GM21529 (cell line): ENCODE data around the gene CSTB.
"Not testable (repeated sequence)": the region's sequence is repeated elsewhere in the genome, so short reads cannot be mapped to it uniquely, and the experiment has no call there.

ENCODE experiments used
- ATAC-seq: cut with Tn5 transposase; IDR thresholded peaks from one replicate; pipeline ENCODE4 v1.9.1; 2021; ENCODE audit not compliant: unreplicated experiment

The CSTB gene, protein sequence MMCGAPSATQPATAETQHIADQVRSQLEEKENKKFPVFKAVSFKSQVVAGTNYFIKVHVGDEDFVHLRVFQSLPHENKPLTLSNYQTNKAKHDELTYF

DNA sequence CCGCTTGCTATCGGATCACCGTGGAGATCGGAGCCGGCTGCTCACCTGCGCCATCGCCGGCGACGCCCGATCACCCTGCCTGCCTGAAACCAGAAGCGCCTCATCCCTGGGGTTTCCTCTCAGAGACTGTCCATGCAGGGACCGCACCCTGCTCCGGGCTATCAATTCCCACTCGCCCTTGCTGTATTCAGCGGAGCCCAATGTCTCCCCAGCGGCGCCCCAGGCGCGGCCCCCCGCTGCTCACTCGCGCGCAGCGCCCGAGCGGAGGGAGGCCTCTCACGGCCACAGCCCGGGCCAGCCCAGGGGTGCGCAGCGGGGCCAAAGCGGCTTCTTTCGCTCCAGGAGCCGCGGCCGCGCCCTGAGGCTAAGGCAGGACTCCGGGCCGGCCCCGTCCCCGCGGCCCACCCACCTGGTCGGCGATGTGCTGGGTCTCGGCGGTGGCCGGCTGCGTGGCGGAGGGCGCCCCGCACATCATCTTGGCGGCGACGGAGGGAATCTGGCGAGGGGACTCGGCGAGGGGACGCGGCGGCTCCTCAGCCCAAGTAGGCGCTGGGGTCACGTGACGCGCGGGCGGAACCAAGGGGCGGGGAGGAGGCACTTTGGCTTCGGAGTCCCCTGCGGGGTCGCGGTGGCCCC is at the start of gene CSTB:
CSTB (minus strand) TSS at position 514 of the 636 bp plus-strand sequence; CDS start at position 475, 39 bp downstream.
- peak; percentile 59 for ATAC-seq

DNA sequence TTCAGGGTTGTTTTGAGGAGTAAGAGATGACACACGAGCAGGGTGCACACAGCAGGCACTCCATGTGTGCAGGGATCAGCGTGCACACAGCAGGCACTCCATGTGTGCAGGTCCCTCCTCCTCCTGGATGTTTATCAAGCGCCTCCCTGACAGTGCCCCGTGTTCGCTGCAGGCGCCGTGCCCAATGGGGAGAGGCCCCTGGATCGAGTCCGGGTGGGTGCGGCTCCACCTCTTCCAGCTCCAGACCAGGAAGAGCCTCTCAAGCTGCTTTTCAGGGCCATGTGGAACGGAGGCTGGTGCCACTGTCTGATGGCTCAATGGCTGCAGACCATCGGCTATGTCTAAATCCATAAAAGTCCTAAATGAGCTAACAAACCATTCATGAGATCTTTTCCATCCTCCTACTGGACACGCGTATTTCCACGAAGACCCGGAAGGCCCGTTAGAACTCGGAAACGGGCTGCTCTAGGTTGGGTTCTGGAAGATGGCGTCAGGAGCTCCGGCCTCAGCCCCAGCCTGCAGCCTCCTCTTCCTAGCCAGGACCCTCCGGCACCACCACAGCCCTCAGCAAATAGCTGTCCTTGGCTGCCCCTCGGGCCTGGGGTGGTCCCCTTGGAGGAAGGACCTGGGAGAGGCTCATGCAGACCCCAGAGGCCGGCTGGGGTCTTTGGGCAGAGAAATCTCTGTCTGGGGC is 49.3 kb upstream of the CSTB start:
- ATAC-seq = no peak

GRCh38 chr21:43824333-43825241 is 48.5 kb upstream of the CSTB start:
- ATAC-seq = no peak

- not testable (repeated sequence) for ATAC-seq
Measured at GRCh38 chr21:43822741-43823140, 46.6 kb upstream of the CSTB start.

DNA sequence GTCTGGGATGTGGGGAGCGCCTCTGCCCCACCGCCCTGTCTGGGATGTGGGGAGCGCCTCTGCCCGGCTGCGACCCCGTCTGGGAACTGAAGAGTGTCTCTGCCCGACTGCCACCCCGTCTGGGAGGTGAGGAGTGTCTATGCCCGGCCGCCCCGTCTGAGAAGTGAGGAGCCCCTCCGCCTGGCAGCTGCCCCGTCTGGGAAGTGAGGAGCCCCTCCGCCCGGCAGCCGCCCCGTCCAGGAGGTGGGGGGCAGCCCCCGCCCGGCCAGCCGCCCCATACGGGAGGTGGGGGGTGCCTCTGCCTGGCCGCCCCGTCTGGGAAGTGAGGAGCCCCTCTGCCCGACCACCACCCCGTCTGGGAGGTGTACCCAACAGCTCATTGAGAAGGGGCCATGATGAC is 46.1 kb upstream of the CSTB start:
- not testable (repeated sequence) for ATAC-seq

GRCh38 chr21:43820466-43820865 is 44.4 kb upstream of the CSTB start:
- no peak for ATAC-seq

GRCh38 chr21:43819511-43820405 is 43.6 kb upstream of the CSTB start:
- no peak for ATAC-seq

DNA sequence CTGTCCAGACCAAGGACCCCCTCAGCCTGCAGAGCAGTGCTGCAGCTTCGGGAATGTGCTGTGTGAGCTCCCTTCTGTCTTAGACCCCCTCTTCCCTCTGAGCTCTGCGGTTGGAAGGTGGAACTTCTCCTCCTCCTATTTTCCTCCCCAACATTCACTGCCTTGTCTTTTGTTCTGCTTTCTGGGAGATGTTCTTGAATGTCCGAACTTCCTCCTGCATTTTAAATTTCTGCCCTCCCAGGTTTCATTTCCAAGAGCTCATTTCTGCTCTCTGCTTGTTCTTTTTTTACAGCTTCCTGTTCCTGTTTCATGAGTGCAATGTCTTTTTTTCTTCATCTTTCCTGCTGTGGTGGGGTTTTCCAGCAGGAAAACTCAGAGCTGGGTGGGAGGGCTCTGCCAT is 42.6 kb upstream of the CSTB start:
- no peak for ATAC-seq

DNA sequence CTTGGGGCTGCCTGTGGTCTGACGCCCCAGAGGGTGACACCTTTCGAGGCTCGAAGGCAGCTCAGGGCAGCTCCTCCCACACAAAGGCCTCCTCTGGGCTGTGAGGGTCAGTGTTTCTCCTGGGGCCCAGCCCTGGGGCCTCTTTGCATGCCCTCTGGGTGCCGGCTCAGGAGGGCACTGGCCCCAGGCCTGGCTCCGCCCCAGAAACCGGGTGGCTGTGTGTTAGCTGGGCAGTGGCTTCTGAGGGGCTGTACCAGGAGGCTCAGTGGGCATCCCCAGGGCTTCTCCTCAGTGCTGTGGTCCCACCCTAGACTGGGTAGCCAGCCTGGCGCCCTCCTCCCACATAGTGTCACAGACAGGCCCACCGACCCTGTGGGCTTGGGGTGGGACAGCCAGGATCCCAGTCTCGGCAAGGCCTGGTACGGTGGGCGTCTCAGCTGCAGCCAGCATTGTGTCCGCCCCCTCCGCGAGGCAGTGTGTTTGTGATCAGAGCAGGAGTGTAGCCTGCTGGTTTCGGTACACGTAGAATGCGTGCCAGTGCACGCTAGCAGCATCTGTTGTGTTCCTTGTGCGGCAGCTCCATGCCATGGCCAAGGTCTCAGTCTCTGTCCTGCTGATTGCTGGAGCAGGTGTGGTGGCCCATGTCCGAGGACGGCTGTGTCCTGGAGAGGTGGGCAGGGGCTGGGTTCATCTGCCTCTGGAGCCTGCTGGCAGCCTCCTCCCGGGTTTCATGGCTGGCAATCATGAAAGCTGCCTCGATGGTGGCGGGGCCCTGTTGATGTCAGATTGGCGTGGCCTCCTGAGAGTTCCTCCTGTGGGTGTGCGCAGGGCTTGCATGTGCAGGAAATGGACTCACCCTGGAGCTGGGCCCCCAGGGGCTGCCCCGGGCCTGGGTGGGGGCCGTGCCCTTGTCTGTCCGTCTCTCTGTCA is 41.3 kb upstream of the CSTB start:
- ATAC-seq = no peak

- ATAC-seq = no peak
Measured at GRCh38 chr21:43816611-43817071, 40.5 kb upstream of the CSTB start.

DNA sequence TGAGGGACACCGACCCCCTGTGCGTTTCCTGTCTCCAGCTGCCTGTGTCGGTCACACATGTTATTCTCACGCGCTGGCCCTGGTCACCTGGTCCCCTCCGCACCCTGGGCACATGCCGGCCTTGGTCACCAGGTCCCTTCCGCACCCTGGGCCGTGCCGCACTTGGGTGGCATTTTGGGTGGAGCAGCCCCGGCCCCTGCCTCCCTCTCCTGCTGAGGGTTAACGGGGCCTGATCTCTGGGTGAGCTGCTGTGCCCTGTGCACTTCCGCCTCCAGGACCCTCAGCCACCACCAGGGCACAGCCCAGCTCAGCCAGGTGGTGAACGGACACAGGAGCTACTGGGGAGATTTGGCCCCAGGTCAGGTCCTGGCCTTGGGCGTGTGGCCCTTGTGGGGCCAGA is 39.9 kb upstream of the CSTB start:
- ATAC-seq = no peak

- no peak for ATAC-seq
Measured at GRCh38 chr21:43815107-43815613, 39.1 kb upstream of the CSTB start.

DNA sequence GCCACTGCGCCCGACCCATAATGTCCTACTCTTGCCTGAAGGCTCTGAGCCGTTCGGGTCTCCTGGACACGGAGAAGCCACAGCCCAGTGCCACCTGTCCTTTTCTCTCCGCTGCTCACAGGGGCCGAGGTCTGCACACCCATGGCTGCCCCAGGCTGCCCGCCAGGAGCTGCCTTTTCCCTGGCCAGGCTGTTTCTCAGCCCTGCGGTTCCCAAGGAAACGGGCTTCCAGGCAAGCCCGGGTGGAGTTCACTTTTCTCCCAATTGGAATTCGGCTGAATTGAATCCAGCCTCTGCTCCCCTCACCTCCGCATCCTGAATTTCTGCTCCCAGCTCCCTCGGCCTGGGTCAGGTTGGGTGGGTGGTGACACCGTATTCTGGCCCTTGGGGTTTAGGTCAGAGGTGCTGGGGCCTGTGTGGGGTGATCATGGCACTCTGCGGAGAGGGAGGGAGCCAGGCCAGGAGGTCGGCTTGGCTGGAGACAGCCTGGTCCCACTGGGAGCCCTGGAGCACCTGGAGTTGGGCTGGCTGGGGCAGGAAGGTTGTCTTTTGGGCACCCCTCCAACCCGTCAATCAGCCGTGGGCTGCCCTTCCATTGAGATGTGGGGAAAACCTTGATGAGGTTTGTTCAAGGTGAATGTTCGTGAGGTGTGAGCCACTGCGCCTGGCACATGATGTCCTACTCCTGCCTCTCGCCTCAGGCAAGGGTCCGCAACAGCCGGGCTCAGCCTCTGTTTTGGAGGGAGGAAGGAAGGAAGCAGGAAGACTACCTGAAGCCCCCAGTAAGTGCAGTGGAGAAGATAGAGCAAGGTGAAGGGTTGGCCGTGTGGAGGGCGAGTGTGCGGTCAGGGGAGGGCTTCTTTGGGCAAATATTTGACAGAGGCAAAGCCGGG is 38.4 kb upstream of the CSTB start:
- no peak for ATAC-seq

GRCh38 chr21:43813656-43813980 is 37.5 kb upstream of the CSTB start:
- ATAC-seq = no peak

DNA sequence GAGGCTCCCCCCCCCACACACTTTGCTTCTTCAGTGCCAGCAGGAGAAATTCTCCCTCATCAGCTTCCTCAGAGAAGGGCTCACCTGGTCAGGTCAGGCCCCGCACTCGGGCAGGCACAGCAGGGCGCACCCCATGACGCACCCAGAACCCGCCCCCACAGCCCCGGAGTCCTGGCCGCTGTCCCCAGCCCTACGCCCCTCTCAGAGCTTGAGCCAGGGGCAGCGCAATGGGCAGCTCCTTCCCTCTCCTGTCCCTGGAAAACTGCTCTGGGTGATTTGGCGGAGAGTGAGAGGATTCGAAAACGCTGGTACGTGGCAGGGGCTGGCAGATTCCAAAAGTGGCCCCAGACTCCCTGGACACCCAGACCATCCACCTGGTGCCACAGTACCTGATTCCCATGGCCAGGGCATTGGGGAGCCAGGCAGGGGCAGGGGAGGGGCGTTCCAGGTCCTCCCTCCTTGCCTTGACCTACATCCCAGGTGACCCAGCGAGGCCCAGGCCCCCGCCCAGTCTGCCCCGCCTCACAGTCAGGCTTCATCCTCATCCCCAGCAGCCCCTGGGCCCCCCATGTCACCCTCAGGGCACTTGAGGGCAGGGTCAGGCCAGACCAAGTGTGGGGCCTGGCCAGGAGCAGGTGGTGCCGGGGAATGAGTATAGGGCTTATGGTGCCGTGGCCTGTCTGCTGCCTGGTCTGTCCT is 37.0 kb upstream of the CSTB start:
- ATAC-seq = no peak

DNA sequence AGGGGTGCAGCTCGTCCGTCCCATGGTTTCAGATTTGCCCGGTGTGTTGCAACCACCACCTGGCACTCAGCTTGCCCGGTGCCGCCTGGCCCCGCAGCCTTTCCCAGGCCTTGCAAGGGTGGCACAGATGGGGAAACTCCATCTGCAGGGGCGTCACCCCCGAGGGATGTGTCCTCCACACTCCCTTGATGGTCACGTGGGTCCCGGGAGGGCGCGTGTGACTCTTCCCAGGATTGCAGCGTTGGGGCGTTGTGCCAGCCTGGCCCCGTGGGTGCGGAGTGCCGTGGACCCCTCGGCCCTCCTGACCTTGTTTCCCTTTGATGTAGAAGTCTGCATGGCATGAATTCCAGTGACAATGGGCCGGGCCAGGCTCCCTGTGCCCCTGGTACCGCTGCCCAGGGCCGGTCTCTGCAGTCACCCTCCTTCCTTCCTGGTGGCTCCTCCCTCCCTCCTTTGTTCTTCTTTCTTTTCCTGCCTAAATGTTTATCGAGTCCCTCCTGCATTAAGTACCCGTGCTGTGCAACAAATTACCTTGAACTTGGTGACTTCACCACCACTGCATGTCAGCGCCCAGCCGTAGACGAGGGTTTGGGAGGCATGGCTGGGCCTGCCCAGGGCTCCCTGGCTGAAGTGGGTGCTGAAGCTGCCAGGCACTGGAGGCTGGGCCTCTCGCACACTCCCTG is 36.2 kb upstream of the CSTB start:
- ATAC-seq = no peak
